Measurements from ENCODE around the gene ALK. TPM values are rescaled to one million over a fixed set of nuclear protein-coding genes. Genes with fewer than 3 reads are reported as not detected.

The ALK gene
- total and polyA plus RNA-seq, 10 of the 15 experiments (the other 5 are each of a cell fraction or from before 2014, with no cell fraction given) = 0.11 TPM; not detected in 9

DNA sequence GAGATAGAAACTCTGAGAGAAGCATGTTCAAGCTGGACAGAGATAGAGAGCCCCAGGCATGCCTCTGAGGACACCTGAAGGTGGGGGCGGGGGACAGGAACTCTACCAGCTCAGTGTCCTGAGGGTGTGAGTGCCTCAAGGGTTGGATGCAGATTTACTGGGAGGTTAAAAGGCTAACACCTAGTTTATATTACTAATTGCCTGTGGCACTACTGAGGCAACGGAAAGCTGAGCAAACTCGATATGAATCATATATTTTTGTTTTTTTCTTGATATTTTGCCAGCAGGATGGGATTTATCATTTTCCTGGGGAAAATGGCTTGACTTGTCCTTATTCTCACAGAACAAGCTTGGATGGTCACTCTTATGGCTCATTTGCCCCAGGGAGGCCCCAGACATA lies 319.5 kb downstream of the ALK start:
- intact Hi-C loops (cut with micrococcal nuclease; ENCODE audit: unreplicated experiment) (no loop called here), in situ Hi-C loops (cut with MboI) (no loop called here)
- ChIA-PET CTCF (no interaction called here), RAD21 (ENCODE audit: unreplicated experiment) (no interaction called here), POLR2A (no interaction called here), SMC1A (ENCODE audit: uncharacterized antibody, unreplicated experiment) (interaction anchor here (1.2 kb wide), 1 partner anchor 14 kb away, joined by 3 read pairs; no protein-coding TSS in a partner anchor)
- H2AFZ ChIP-seq (ENCODE audit: control insufficient read depth, low read depth, low read length) = no peak overlapping the region
- BruUV-seq (replicated peaks) = no TSS peak
- TF ChIP-seq HDAC2 (IDR thresholded peaks at IDR 0.05) = no peak
- H3K36me3 ChIP-seq (ENCODE audit: control insufficient read depth in 2 of 2, insufficient read depth in 2 of 2, low read length in 1 of 2) = no peaks in the 10 kb centered on the region
- no peak overlapping the region for H3K9ac ChIP-seq (ENCODE audit: control insufficient read depth, insufficient read depth, low read length)
- H3K27ac ChIP-seq (ENCODE audit: control insufficient read depth, insufficient read depth) = no peak overlapping the region
- H3K4me2 ChIP-seq (ENCODE audit: control insufficient read depth, insufficient read depth) = no peak overlapping the region
- no peaks in the 10 kb centered on the region; the same call in 2 of the 3 replicates for H3K9me3 ChIP-seq (replicated peaks; ENCODE audit: control insufficient read depth, insufficient read depth, low read length)
- H3K4me1 ChIP-seq (ENCODE audit: control insufficient read depth, insufficient read depth, low read length) = no peaks in the 10 kb centered on the region
- H4K20me1 ChIP-seq (ENCODE audit: control insufficient read depth, insufficient read depth) = no peaks in the 10 kb centered on the region; the same call in 1 of the 2 replicates
- FAIRE-seq (no peak), DNase-seq (ENCODE audit: low read depth, low spot score) (no peak), ATAC-seq (no peak)
- H3K4me3 ChIP-seq = no peak overlapping the region
- H3K79me2 ChIP-seq (ENCODE audit: control insufficient read depth, insufficient read depth, low read length) = no peaks in the 10 kb centered on the region
- H3K27me3 ChIP-seq (replicated peaks in 1 of 2; ENCODE audit: control insufficient read depth in 2 of 2, insufficient read depth in 2 of 2, low read length in 1 of 2) = no peaks in the 10 kb centered on the region
- 46% methylated on average over 3 of the region's 3 CpGs for WGBS (ENCODE audit: insufficient coverage, insufficient replicate concordance, low lambda C conversion rate, missing lambda C conversion rate)

DNA sequence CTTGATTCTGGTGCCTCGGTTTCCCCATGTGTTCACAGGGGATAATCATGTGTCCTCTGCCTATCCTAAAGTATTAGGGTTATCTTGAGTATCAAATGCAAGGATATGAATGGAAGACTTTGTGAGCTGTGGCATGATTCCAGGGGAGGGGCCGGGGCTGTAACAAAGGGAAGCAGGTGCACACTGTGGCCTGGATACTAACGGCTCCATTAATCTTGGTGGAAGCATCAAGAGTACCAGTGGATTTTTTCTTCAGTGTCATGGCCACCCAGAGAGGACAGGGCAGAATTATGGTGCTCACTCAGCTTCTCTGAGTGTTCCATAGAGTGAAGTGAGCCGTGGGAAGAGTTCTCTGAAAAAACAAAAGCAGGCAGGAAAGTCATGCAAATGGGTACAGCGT lies 320.1 kb downstream of the ALK start:
- RAD21 ChIA-PET (ENCODE audit: unreplicated experiment) = no interaction called here
- no peaks in the 10 kb centered on the region for H3K79me2 ChIP-seq (ENCODE audit: control insufficient read depth, insufficient read depth, low read length)

More for the DNA sequence above, 320.1 kb downstream of the ALK start:
- in situ Hi-C loops (cut with MboI) = no loop called here
- Histone ChIP-seq H4K20me1 (ENCODE audit: control insufficient read depth, insufficient read depth) (no peaks in the 10 kb centered on the region; the same call in 1 of the 2 replicates), H3K9ac (ENCODE audit: control insufficient read depth, insufficient read depth, low read length) (no peak overlapping the region), H3K4me1 (ENCODE audit: control insufficient read depth, insufficient read depth, low read length) (no peaks in the 10 kb centered on the region; the same call in 1 of the 2 replicates), H3K27ac (ENCODE audit: control insufficient read depth, insufficient read depth) (no peak overlapping the region), H3K4me2 (ENCODE audit: control insufficient read depth, insufficient read depth) (no peak overlapping the region), H3K36me3 (ENCODE audit: control insufficient read depth in 2 of 2, insufficient read depth in 2 of 2, low read length in 1 of 2) (no peaks in the 10 kb centered on the region), H3K4me3 (no peak overlapping the region), H3K9me3 (replicated peaks; ENCODE audit: control insufficient read depth, insufficient read depth, low read length) (no peaks in the 10 kb centered on the region; the same call in 2 of the 3 replicates), H3K27me3 (replicated peaks in 1 of 2; ENCODE audit: control insufficient read depth in 2 of 2, insufficient read depth in 2 of 2, low read length in 1 of 2) (no peaks in the 10 kb centered on the region), H2AFZ (ENCODE audit: control insufficient read depth, low read depth, low read length) (no peak overlapping the region)
- ChIA-PET CTCF (no interaction called here), POLR2A (no interaction called here), SMC1A (ENCODE audit: uncharacterized antibody, unreplicated experiment) (interaction anchor here (0.9 to 1.2 kb wide), 2 partner anchors 14 to 24 kb away, joined by 3 read pairs; no protein-coding TSS in a partner anchor)
- 16% methylated on average over 5 of the region's 5 CpGs for WGBS (ENCODE audit: insufficient coverage, insufficient replicate concordance, low lambda C conversion rate, missing lambda C conversion rate)
- TF ChIP-seq NBN (IDR thresholded peaks at IDR 0.05) = no peak
- no peak for TF ChIP-seq BRCA1 (IDR thresholded peaks at IDR 0.05; ENCODE audit: low read depth, low read length)
- TF ChIP-seq GABPA (IDR thresholded peaks at IDR 0.05; ENCODE audit: low read depth) = no peak
- no peak for TF ChIP-seq CBX3 (IDR thresholded peaks at IDR 0.05; ENCODE audit: borderline replicate concordance, low read depth)
- TF ChIP-seq HDAC6 (IDR thresholded peaks at IDR 0.05; ENCODE audit: unreplicated experiment) = no peak
- no peak for TF ChIP-seq POLR2AphosphoS5 (IDR thresholded peaks at IDR 0.05; ENCODE audit: low read length)
- TF ChIP-seq IRF4 (IDR thresholded peaks at IDR 0.05; ENCODE audit: low read depth, low read length) = no peak
- TF ChIP-seq ZZZ3 (IDR thresholded peaks at IDR 0.05; ENCODE audit: control insufficient read depth, insufficient read length, low read depth) = no peak
- no peak for TF ChIP-seq KLF5 (IDR thresholded peaks at IDR 0.05; ENCODE audit: partially characterized antibody)
- no peak for TF ChIP-seq LARP7 (IDR thresholded peaks at IDR 0.05)
- ATAC-seq (no peak), DNase-seq (ENCODE audit: low read depth, low spot score) (no peak), FAIRE-seq (no peak)
- no TSS peak for BruUV-seq (replicated peaks)
- intact Hi-C loops (cut with micrococcal nuclease; ENCODE audit: unreplicated experiment) = no loop called here

Data from GM12878 (cell line).